Activated CD8-positive, alpha-beta memory T cell treated with anti-CD3 and anti-CD28 coated beads, Interleukin-2, amount 10 ng/mL, durations not matched to agents 7 days and 5 days (primary cell): ENCODE measurements around the gene JAM3. TPM values are rescaled to one million over a fixed set of nuclear protein-coding genes. Genes with fewer than 3 reads are reported as not detected.
"Not testable (repeated sequence)": the region's sequence is repeated elsewhere in the genome, so short reads cannot be mapped to it uniquely, and the experiment has no call there.

Source experiments
- ATAC-seq: fragments of 150-1000 bp; cut with Tn5 transposase; one replicate; pipeline ENCODE4 v1.10.0; 2021; ENCODE audit warnings: moderate library complexity
- CTCF ChIA-PET: fragments of 350-600 bp; sonication (Branson Sonifier 250); formaldehyde crosslinking; loops from one replicate; lab custom pipeline; 2021; ENCODE audit warnings: antibody characterized with exemption; lab: Charles Lee
- DNase-seq: peaks from one replicate; pipeline ENCODE4 v3.0.0-alpha.2; 2020
- H3K27ac Mint-ChIP-seq: one replicate; pipeline ENCODE4 v1.8.0; 2021; ENCODE audit warnings: mild to moderate bottlenecking, mixed read lengths
- H3K27me3 Mint-ChIP-seq: one replicate; pipeline ENCODE4 v1.8.0; 2021; ENCODE audit warnings: mixed read lengths
- H3K36me3 Mint-ChIP-seq: one replicate; pipeline ENCODE4 v1.8.0; 2021; ENCODE audit warnings: mild to moderate bottlenecking, mixed read lengths
- H3K4me1 Mint-ChIP-seq: one replicate; pipeline ENCODE4 v1.8.0; 2021; ENCODE audit warnings: mixed read lengths
- H3K4me3 Mint-ChIP-seq: one replicate; pipeline ENCODE4 v1.8.0; 2021; ENCODE audit warnings: mild to moderate bottlenecking, moderate library complexity, mixed read lengths
- H3K9me3 Mint-ChIP-seq: one replicate; pipeline ENCODE4 v1.8.0; 2022; ENCODE audit warnings: low read depth, mixed read lengths
- total RNA-seq, 2 experiments: library from RNA; stranded (reverse); gene quantifications; one replicate each; pipeline ENCODE4 v1.2.3, GENCODE V29; 2021

The JAM3 gene
- total RNA-seq, 2 experiments from 2014 or later = 3.2 to 4.4 TPM

DNA sequence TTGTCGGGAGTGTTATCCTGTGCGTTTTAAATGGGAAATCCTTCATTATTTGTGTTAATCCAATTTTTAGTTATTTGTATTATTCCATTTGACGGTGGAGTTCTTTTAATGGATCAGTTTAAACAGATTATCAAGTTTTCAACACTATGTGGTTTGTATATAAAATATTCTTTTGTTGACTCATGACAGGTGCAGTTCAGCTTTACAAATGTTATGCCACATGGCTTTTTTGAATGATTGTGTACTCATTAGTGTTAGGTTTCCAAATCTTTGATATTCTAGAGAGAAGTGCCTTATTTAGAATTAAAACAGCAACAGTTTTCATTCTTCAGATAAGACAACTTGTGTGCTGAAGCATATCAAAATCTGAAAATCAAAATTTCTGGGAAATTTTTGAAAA lies 2.4 kb downstream of the JAM3 start:
- H3K27ac Mint-ChIP-seq = no peak overlapping the region
- DNase-seq = no peak
- H3K9me3 Mint-ChIP-seq = no peaks in the 10 kb centered on the region
- H3K4me1 Mint-ChIP-seq = peaks cover 18% of the 10 kb centered on the region
- no peak for ATAC-seq
- H3K27me3 Mint-ChIP-seq = peaks cover 62% of the 10 kb centered on the region
- peaks cover 2% of the 10 kb centered on the region for H3K36me3 Mint-ChIP-seq
- no peak overlapping the region for H3K4me3 Mint-ChIP-seq
- CTCF ChIA-PET = interaction anchor here (1.2 kb wide), 1 partner anchor 21 kb away, joined by 6 read pairs; no protein-coding TSS in a partner anchor

DNA sequence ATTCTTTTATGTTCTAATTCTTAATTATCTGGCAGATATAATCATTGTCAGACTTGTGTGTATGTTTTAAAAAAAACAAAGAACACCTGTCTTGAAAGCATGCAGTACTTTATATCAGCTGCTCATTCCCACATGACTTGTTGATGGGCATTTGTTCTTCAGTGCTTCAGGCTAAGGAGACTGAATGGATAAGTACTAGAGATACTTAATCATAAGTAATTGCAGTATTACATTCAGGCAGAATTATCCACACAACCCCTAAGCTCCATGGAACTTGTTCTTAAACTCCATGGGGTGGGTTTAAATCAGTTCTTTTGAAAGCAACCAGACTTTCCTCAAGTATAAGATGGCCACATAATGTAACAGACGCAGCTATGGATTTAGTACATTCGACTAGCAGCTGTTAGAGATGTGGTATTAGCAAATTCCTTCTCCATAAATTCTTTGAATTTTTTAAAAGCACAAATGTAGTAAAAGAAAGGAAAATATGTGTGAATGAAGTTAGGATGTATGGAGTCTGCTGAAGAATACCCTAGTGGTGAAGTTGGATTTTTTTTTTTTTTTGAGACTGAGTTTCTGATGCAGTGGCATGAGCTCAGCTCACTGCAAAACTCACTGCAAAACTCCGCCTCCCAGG lies 3.0 kb downstream of the JAM3 start:
- Mint-ChIP-seq H3K27me3 (peaks cover 59% of the 10 kb centered on the region), H3K4me1 (peaks cover 18% of the 10 kb centered on the region), H3K4me3 (no peak overlapping the region), H3K27ac (no peak overlapping the region), H3K9me3 (no peaks in the 10 kb centered on the region), H3K36me3 (peaks cover 2% of the 10 kb centered on the region)
- ATAC-seq = no peak
- CTCF ChIA-PET = interaction anchor here (0.7 to 1.2 kb wide), 2 partner anchors 18 to 21 kb away, joined by 3 to 6 read pairs; no protein-coding TSS in a partner anchor
- no peak for DNase-seq

- Mint-ChIP-seq H3K4me1 (peaks cover 18% of the 10 kb centered on the region), H3K36me3 (peaks cover 2% of the 10 kb centered on the region), H3K9me3 (no peaks in the 10 kb centered on the region), H3K27me3 (peaks cover 49% of the 10 kb centered on the region), H3K4me3 (no peak overlapping the region), H3K27ac (no peak overlapping the region)
- no peak for ATAC-seq
- CTCF ChIA-PET = no interaction called here
- DNase-seq = no peak
Measured at GRCh38 chr11:134072844-134073243, 4.0 kb downstream of the JAM3 start.

DNA sequence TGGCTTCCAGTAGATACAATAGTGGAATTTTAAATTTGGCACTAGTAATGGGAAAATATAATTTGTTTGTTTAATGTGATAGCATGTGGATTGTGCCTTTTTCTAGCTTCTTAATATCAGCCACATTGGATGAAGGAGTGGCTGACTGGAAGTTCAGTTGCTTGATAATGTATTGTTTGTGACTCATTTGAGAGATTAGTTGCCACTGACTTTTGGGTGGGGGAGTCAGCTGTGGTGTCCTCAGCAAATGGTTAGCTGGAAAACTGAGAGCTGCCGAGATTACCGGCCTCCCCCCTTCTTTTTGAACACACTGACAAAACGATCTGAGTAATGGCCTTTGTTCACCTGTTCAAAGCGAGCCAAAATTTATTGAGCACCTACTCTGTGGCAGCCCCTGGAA lies 5.5 kb downstream of the JAM3 start:
- CTCF ChIA-PET = interaction anchor here (1.5 kb wide), 1 partner anchor 24 kb away, joined by 4 read pairs; no protein-coding TSS in a partner anchor
- Mint-ChIP-seq H3K4me1 (peaks cover 11% of the 10 kb centered on the region), H3K27ac (no peak overlapping the region), H3K9me3 (no peaks in the 10 kb centered on the region), H3K27me3 (peaks cover 40% of the 10 kb centered on the region), H3K36me3 (no peaks in the 10 kb centered on the region), H3K4me3 (no peak overlapping the region)
- DNase-seq (no peak), ATAC-seq (no peak)

GRCh38 chr11:134074766-134075165 lies 5.9 kb downstream of the JAM3 start:
- CTCF ChIA-PET = interaction anchor here (0.7 to 1.5 kb wide), 3 partner anchors 14 to 122 kb away, joined by 3 to 5 read pairs (median 4); no protein-coding TSS in a partner anchor
- Mint-ChIP-seq H3K27ac (no peak overlapping the region), H3K36me3 (no peaks in the 10 kb centered on the region)

DNA sequence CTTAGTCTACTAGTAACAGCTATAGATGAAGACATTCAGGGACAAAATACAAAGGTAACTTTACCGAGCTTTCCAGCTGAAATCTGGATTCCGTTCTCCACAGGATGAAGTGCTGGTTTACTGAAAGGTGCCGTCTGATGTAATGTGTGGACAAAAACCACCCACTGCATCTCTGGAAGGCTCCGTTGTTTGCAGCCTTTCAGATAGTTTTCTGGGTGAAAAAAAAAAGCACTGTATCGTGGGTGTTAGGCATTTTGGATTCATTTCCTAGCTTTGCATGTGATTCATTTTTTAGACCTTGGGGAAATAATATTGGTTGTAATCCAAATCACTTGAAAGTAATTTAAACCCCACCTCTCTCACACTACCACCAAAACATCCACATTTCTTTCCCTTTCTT lies 10.4 kb downstream of the JAM3 start:
- CTCF ChIA-PET = interaction anchor here (2.0 kb wide), 1 partner anchor 29 kb away, joined by 6 read pairs; no protein-coding TSS in a partner anchor
- no peak for DNase-seq
- Mint-ChIP-seq H3K36me3 (peaks cover 8% of the 10 kb centered on the region), H3K4me3 (no peak overlapping the region), H3K4me1 (no peaks in the 10 kb centered on the region), H3K27me3 (peaks cover 9% of the 10 kb centered on the region), H3K27ac (no peak overlapping the region), H3K9me3 (peaks cover 15% of the 10 kb centered on the region)
- ATAC-seq = no peak

More at GRCh38 chr11:134074766-134075165, 5.9 kb downstream of the JAM3 start:
- ATAC-seq (no peak), DNase-seq (no peak)
- peaks cover 39% of the 10 kb centered on the region for H3K27me3 Mint-ChIP-seq
- H3K4me1 Mint-ChIP-seq = peaks cover 8% of the 10 kb centered on the region
- H3K4me3 Mint-ChIP-seq = no peak overlapping the region
- H3K9me3 Mint-ChIP-seq = no peaks in the 10 kb centered on the region

GRCh38 chr11:134081258-134081657 lies 12.4 kb downstream of the JAM3 start:
- H3K9me3 Mint-ChIP-seq = peaks cover 15% of the 10 kb centered on the region
- DNase-seq, H3K4me1 Mint-ChIP-seq, ATAC-seq, H3K36me3 Mint-ChIP-seq, H3K27me3 Mint-ChIP-seq, H3K27ac Mint-ChIP-seq, H3K4me3 Mint-ChIP-seq: not testable (repeated sequence)
- CTCF ChIA-PET = interaction anchor here (1.3 kb wide), 1 partner anchor 10 kb away, joined by 3 read pairs; no protein-coding TSS in a partner anchor

GRCh38 chr11:134082990-134083389 lies 14.1 kb downstream of the JAM3 start:
- Mint-ChIP-seq H3K4me1 (no peaks in the 10 kb centered on the region), H3K27me3 (no peaks in the 10 kb centered on the region), H3K4me3 (no peak overlapping the region), H3K27ac (no peak overlapping the region), H3K36me3 (peaks cover 8% of the 10 kb centered on the region), H3K9me3 (peaks cover 15% of the 10 kb centered on the region)
- DNase-seq = no peak
- no peak for ATAC-seq
- CTCF ChIA-PET = no interaction called here

- no peaks in the 10 kb centered on the region for H3K4me1 Mint-ChIP-seq
- H3K9me3 Mint-ChIP-seq = peaks cover 8% of the 10 kb centered on the region
- no peak overlapping the region for H3K27ac Mint-ChIP-seq
- DNase-seq = no peak
- no peak for ATAC-seq
- H3K36me3 Mint-ChIP-seq = no peaks in the 10 kb centered on the region
- CTCF ChIA-PET = interaction anchor here (1.1 kb wide), 1 partner anchor 158 kb away, joined by 4 read pairs; no protein-coding TSS in a partner anchor
- peaks cover 4% of the 10 kb centered on the region for H3K27me3 Mint-ChIP-seq
- H3K4me3 Mint-ChIP-seq = no peak overlapping the region
Measured at GRCh38 chr11:134086376-134086775, 17.5 kb downstream of the JAM3 start.

- not testable (repeated sequence) for H3K9me3 Mint-ChIP-seq, H3K4me1 Mint-ChIP-seq, H3K36me3 Mint-ChIP-seq, ATAC-seq, H3K27me3 Mint-ChIP-seq, DNase-seq, H3K27ac Mint-ChIP-seq, H3K4me3 Mint-ChIP-seq
- CTCF ChIA-PET = interaction anchor here (1.2 to 1.7 kb wide), 2 partner anchors 11 to 41 kb away, joined by 3 to 10 read pairs; no protein-coding TSS in a partner anchor
Measured at GRCh38 chr11:134092006-134092405, 23.1 kb downstream of the JAM3 start.

DNA sequence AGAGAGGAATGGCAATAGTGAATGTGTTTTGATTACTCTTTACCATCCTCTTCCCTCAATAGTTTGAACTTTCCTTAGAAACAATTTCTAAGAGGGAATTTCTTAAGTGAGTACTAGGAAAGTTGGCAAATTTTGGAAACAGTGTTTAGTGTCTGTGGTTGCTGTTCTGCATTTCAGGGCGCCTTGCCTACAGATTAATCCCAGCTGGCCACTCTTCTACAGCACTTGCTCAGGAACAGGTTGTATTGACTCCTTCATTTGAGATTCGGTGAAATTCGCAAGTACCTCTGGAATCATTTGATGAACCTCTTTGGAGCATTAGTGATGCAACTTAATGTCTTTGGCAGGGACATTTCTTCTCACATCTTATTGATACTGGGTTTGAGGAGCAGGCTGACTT lies 28.3 kb downstream of the JAM3 start:
- Mint-ChIP-seq H3K4me3 (no peak overlapping the region), H3K36me3 (no peaks in the 10 kb centered on the region)
- DNase-seq = no peak

GRCh38 chr11:134098566-134099184 lies 29.8 kb downstream of the JAM3 start:
- Mint-ChIP-seq H3K9me3 (no peaks in the 10 kb centered on the region), H3K27ac (no peak overlapping the region), H3K4me3 (no peak overlapping the region), H3K27me3 (peaks cover 2% of the 10 kb centered on the region), H3K4me1 (no peaks in the 10 kb centered on the region), H3K36me3 (no peaks in the 10 kb centered on the region)
- CTCF ChIA-PET = interaction anchor here (0.8 to 6.0 kb wide), 11 partner anchors 10 to 171 kb away, joined by 3 to 62 read pairs (median 4); no protein-coding TSS in a partner anchor
- DNase-seq (no peak), ATAC-seq (peak; percentile 64)

More for the DNA sequence above, 28.3 kb downstream of the JAM3 start:
- Mint-ChIP-seq H3K9me3 (no peaks in the 10 kb centered on the region), H3K27ac (no peak overlapping the region), H3K27me3 (peaks cover 2% of the 10 kb centered on the region), H3K4me1 (no peaks in the 10 kb centered on the region)
- CTCF ChIA-PET = interaction anchor here (6.0 kb wide), 1 partner anchor 47 kb away, joined by 62 read pairs; no protein-coding TSS in a partner anchor
- ATAC-seq = no peak

GRCh38 chr11:134100171-134100570 lies 31.3 kb downstream of the JAM3 start:
- H3K36me3 Mint-ChIP-seq = no peaks in the 10 kb centered on the region
- no peak overlapping the region for H3K4me3 Mint-ChIP-seq
- no peak overlapping the region for H3K27ac Mint-ChIP-seq
- no peaks in the 10 kb centered on the region for H3K4me1 Mint-ChIP-seq
- no peak for DNase-seq
- CTCF ChIA-PET = interaction anchor here (6.0 kb wide), 1 partner anchor 50 kb away, joined by 62 read pairs; no protein-coding TSS in a partner anchor
- H3K9me3 Mint-ChIP-seq = no peaks in the 10 kb centered on the region
- H3K27me3 Mint-ChIP-seq = peaks cover 9% of the 10 kb centered on the region
- no peak for ATAC-seq
